ELR (cell line): ENCODE data around the gene PCDH9.
"Not testable (repeated sequence)": the region's sequence is repeated elsewhere in the genome, so short reads cannot be mapped to it uniquely, and the experiment has no call there.

Source experiments
- DNase-seq: peaks from one replicate; pipeline ENCODE4 v3.0.0-alpha.2; 2015; ENCODE audit warnings: low read depth

The PCDH9 gene

GRCh38 chr13:66911411-66911939 lies 318.7 kb downstream of the PCDH9 start:
- DNase-seq = no peak

DNA sequence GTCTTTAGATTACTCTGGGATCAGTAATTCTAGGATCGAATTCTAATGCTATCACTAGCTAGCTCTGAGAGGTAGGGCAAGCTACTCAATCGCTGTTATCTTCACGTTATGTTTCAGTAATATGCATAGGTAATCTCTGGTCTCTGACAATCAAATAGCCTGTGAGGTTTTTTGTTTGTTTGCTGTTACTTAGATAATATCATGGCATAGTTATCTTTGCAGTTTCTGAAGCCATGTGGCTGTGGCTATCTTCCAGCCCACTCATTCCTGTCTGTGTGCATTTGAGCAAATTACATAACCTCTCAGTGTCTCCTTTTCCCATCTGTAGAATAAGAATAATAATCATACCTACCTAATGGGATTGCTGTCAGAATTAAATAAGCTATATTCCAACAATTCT lies 330.2 kb downstream of the PCDH9 start:
- DNase-seq = no peak

DNA sequence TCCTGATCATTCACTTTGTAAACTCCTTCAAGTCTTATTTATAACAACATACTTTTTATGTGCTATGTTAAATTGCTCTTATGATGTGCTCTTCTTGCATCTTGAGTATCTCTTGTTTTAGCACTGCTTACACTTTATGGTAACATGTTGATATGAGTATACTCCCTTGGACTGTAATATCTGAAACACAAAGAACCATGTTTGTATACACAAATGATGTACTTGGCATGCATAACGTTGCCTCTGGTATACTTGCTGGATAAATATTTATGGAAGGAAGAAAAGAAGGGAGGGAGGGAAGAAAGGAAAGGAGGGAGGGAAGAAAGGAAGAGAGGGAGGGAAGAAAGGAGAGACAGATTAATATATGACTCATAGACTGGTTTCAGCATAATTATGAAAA lies 333.2 kb downstream of the PCDH9 start:
- no peak for DNase-seq

GRCh38 chr13:66895780-66896179 lies 334.4 kb downstream of the PCDH9 start:
- no peak for DNase-seq

GRCh38 chr13:66895320-66895719 lies 334.8 kb downstream of the PCDH9 start:
- DNase-seq = no peak

DNA sequence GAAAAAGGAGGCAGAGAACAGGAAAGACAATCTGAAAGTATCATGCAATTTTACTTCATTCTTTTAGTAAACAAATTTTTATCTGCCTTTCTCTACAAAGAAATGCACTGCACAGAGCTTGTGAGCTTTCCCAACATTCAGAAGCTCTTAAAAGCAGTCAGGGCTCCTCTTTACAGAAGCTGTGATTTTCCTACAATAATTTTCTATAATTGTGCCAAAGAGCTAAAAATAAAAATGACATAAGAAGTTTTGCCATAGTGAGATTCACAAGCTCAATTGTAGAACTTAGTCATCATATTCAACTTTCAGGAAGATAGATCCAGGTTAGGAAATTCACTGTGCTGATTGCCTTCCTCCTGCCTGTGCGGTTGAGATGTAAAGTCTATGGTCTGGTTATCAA lies 341.4 kb downstream of the PCDH9 start:
- no peak for DNase-seq

- DNase-seq = no peak
These were observed 343.0 kb downstream of the PCDH9 start for GRCh38 chr13:66887088-66887487.

- DNase-seq = no peak
These were observed 343.9 kb downstream of the PCDH9 start for GRCh38 chr13:66886264-66886663.

DNA sequence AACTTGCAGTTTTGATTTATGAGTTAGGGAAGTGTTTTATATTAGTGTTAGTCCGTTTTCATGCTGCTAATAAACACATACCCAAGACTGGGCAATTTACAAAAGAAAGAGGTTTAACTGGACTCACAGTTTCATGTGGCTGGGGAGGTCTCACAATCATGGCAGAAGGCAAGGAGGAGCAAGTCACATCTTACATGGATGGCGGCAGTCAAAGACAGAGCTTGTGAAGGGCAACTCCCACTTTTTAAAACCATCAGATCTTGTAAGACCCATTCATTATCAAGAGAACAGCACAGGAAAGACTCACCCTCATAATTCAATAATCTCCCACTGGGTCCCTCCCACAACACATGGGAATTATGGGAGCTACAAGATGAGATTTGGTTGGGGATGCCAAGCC lies 349.0 kb downstream of the PCDH9 start:
- not testable (repeated sequence) for DNase-seq

GRCh38 chr13:66879988-66880387 lies 350.1 kb downstream of the PCDH9 start:
- DNase-seq = no peak

DNA sequence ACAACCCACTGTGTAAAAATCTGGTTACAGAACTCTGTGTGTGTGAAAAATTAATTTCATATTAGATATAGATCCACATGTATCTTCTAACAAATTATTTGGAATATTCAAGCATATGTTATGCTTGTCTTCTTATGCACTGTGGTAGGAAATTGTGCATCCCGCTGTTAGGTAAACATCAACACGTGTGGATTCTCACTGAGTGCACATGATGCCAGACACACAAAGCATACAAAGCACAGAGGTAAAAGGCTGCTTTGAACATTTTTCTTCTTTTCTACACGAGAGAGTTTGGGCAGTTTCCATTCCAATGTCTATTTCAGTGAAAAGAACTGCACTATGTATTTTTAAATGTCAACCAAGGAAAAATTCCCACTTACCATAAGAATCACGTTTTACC lies 354.9 kb downstream of the PCDH9 start:
- DNase-seq = no peak

DNA sequence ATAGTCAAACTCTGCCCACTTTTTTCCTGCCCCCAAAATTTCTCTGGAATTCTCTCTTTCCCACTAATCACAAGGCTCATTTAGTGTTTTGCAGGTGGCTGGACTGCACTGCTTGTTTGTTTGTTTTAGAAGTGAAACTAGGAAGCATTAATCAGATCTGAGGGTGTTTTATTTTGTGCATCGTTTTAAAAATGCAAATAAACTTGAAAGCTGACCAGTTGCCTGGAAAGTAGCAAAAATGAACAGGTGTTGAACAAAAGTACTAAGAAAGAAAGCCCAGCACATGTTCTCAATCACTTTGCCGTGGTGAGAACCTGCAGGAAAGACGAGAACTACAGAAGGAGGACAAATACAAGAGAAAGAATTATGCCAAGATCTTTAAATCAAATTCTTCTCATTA lies 365.5 kb downstream of the PCDH9 start:
- no peak for DNase-seq

DNA sequence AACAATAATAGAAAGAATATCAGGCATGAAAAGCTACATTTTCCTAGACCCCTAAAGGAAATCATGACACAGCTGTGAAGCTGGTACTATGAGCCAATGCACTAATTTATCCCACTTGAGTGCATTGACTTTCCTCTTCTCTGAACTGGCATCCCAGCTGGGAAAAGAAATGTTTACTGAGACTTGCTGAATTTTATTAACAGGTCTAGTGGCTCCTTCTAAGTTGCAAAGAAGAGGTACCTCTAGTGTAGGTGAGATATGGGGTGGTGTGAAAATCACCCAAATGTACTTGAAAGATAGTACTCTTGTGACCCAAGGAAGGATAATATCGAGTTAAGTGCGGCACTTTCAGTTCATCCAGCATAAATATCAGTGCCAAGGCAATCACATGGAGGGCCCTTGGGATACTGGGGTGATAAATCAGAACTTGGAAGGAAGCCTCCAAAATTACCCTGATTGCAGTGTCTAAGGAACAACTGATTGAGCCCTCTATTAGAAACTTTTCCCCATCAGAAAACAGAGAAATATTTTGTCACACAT lies 369.2 kb downstream of the PCDH9 start:
- no peak for DNase-seq

- no peak for DNase-seq
These were observed 369.9 kb downstream of the PCDH9 start for GRCh38 chr13:66859934-66860877.

DNA sequence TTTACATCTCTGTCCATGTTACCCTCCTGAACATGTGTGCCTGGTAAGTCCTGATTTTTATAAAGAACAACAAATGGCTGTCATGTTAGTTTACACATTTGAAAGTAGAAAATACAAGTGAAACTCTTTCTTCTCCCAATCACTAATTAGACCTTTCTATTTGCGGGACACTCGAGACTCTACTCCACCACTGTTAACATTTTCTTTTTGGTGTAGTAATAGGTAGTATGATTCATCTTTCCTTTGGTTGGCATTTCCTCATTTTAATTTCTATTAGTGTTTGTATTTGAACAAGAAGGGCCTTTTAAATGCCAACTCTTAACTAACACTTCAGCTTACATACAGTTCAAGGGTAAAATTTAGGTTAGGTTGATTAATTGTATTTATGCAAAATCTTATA lies 371.1 kb downstream of the PCDH9 start:
- DNase-seq = no peak

- no peak for DNase-seq
These were observed 372.0 kb downstream of the PCDH9 start for GRCh38 chr13:66858163-66858562.

- DNase-seq = peak; percentile 17
These were observed 375.0 kb downstream of the PCDH9 start for GRCh38 chr13:66855131-66855530.

GRCh38 chr13:66853564-66853963 lies 376.6 kb downstream of the PCDH9 start:
- DNase-seq = no peak

GRCh38 chr13:66849706-66850105 lies 380.4 kb downstream of the PCDH9 start:
- no peak for DNase-seq

- no peak for DNase-seq
These were observed 382.6 kb downstream of the PCDH9 start for GRCh38 chr13:66847541-66847940.

DNA sequence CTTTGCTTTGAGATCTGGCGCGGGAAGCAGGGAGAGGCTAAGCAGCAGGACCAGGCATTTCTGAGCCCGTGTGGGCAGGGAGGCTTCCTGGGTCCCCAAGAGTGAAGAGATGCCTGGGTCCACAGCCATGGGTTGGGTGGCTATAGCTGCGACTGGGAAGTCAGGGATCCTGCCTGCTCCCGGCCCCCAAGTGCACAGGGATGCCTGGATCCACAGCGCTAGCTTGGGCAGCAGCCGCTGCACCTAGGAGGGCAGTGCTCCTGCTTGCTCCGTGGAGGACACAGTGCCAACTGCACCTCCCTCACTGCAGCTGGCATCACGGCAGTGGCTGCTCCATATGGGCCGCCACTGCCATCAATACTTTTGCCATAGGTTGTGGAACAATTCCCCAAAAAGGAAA lies 384.7 kb downstream of the PCDH9 start:
- no peak for DNase-seq

GRCh38 chr13:66844933-66845332 lies 385.2 kb downstream of the PCDH9 start:
- DNase-seq = no peak

DNA sequence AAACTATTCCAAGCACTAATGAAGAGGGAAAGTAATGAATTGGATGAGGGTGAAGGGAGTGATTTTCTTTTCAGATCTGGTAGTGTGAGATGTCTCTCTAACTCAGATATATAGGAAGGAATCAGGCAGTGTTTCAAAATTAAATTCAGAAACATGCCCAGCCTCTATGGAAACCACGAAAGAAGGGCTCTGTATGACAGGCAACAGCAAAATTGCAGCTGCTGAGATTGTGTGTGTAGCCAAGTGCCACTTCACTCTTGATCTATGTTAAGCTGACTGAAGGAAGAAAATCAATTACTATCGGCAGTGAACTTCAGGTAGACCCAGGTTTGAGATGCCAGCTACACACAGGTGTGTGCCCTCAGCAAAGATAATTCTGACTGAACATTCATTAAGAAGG lies 387.4 kb downstream of the PCDH9 start:
- no peak for DNase-seq

DNA sequence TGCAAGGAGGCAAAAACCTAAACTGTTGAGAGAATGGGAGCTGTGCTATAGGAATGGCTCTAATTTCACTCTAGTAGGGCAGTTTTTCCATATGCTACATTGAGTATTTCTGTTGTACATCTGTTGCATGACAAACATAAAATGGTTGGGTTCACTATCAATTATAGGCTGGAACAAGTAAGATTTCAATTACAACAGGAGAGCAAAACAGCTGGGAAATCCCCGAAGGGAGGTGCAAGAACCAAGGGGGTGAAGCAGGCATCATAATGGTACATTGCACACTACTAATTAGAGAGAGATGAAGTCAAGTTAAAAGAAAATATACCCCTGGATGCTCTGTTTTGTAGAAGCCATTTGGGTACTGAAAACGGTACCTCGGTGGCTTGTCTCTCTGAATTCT lies 389.5 kb downstream of the PCDH9 start:
- DNase-seq = no peak
